Neural progenitor cell (in vitro differentiated cells): ENCODE measurements around the gene FAM110D.

Experiments used
- EZH2 ChIP-seq: fragments of 200-600 bp; sonication (generic); IDR thresholded peaks from 2 replicates; pipeline ENCODE4 v1.6.1; 2017; ENCODE audit warnings: antibody characterized with exemption, mild to moderate bottlenecking, moderate library complexity
- TF ChIP-seq, protein P1 (sequence below): fragments of 200-600 bp; sonication (generic); IDR thresholded peaks from 2 replicates; pipeline ENCODE4 v1.5.1; 2017; ENCODE audit warnings: antibody characterized with exemption, mild to moderate bottlenecking

DNA sequence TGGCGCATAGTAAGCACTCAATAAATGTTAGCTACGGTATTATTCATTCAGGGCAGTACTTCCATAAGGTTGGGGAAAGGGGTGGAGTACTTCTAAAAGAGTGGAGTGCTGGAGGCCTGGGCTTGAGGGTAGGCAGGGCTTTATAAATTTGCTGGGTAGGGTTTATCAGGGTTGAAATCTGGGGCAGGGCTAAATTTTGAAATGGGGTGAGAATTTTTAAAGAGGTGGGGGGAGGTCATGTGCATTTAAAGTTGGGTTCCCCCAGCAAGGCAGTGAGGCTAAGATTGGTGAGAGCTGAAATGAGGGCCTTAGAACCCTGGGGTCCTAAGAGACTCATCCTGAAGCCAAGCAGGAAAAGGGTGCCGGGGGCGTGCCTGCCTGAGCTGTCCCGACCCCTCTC is 41.5 kb downstream of the FAM110D start:
- no peak for TF ChIP-seq EZH2
- TF ChIP-seq, protein P1, sequence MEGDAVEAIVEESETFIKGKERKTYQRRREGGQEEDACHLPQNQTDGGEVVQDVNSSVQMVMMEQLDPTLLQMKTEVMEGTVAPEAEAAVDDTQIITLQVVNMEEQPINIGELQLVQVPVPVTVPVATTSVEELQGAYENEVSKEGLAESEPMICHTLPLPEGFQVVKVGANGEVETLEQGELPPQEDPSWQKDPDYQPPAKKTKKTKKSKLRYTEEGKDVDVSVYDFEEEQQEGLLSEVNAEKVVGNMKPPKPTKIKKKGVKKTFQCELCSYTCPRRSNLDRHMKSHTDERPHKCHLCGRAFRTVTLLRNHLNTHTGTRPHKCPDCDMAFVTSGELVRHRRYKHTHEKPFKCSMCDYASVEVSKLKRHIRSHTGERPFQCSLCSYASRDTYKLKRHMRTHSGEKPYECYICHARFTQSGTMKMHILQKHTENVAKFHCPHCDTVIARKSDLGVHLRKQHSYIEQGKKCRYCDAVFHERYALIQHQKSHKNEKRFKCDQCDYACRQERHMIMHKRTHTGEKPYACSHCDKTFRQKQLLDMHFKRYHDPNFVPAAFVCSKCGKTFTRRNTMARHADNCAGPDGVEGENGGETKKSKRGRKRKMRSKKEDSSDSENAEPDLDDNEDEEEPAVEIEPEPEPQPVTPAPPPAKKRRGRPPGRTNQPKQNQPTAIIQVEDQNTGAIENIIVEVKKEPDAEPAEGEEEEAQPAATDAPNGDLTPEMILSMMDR: no peak
